Karpas-422 (cell line): Measurements from ENCODE around the gene DAAM2. TPM values are rescaled to one million over a fixed set of nuclear protein-coding genes. Genes with fewer than 3 reads are reported as not detected.

Experiments
- DNase-seq: peaks from one replicate; pipeline ENCODE4 v3.0.0-alpha.2; 2015
- H2AFZ ChIP-seq: fragments of 200-600 bp; sonication (generic); 2 replicates; pipeline ENCODE4 v1.6.1; 2014; ENCODE audit warnings: antibody characterized with exemption, low read length, mixed read lengths
- H3K27ac ChIP-seq: fragments of 200-600 bp; sonication (generic); 2 replicates; pipeline ENCODE4 v1.5.1; 2014; ENCODE audit warnings: mild to moderate bottlenecking, low read length, moderate library complexity
- H3K27me3 ChIP-seq: fragments of 200-600 bp; sonication (generic); 2 replicates; pipeline ENCODE4 v1.6.1; 2014; ENCODE audit warnings: low read length, mixed read lengths
- H3K36me3 ChIP-seq: fragments of 200-600 bp; sonication (generic); 2 replicates; pipeline ENCODE4 v1.6.1; 2014; ENCODE audit warnings: low read length, mixed read lengths; ENCODE audit not compliant: insufficient read depth
- H3K4me1 ChIP-seq: fragments of 200-600 bp; sonication (generic); 2 replicates; pipeline ENCODE4 v1.6.1; 2014; ENCODE audit warnings: mild to moderate bottlenecking, low read length, mixed read lengths
- H3K4me2 ChIP-seq: fragments of 200-600 bp; sonication (generic); 2 replicates; pipeline ENCODE4 v1.6.1; 2014; ENCODE audit warnings: low read length, low read depth, mild to moderate bottlenecking; ENCODE audit not compliant: poor library complexity, severe bottlenecking
- H3K4me3 ChIP-seq: fragments of 200-600 bp; sonication (generic); 2 replicates; pipeline ENCODE4 v1.5.1; 2014; ENCODE audit warnings: mild to moderate bottlenecking, antibody characterized with exemption, low read length, mixed read lengths
- H3K79me2 ChIP-seq: fragments of 200-600 bp; sonication (generic); 2 replicates; pipeline ENCODE4 v1.6.1; 2014; ENCODE audit warnings: mild to moderate bottlenecking, low read length, mixed read lengths
- H3K9ac ChIP-seq: fragments of 200-600 bp; sonication (generic); 2 replicates; pipeline ENCODE4 v1.6.0; 2014; ENCODE audit warnings: low read length
- H3K9me2 ChIP-seq: fragments of 200-600 bp; sonication (generic), shearing (Covaris generic); replicated peaks from 2 replicates; pipeline ENCODE4 v1.6.0; 2014; ENCODE audit warnings: mild to moderate bottlenecking, low read length, moderate library complexity; ENCODE audit not compliant: insufficient read depth
- H3K9me3 ChIP-seq: fragments of 300-700, 200-600 bp; sonication (generic); 2 replicates; pipeline ENCODE4 v1.6.1; 2014; ENCODE audit warnings: low read length, mixed read lengths
- H4K20me1 ChIP-seq: fragments of 200-600 bp; sonication (generic); 2 replicates; pipeline ENCODE4 v1.6.1; 2014; ENCODE audit warnings: mild to moderate bottlenecking, antibody characterized with exemption, low read length, low read depth; ENCODE audit not compliant: insufficient read depth
- total RNA-seq: library from RNA; depleted of rRNA; stranded (reverse); fragments of >200 nt; shearing (Covaris generic); gene quantifications from 2 replicates; pipeline ENCODE4 v1.2.3, GENCODE V29; 2014; ENCODE audit warnings: low replicate concordance

Gene DAAM2
- total RNA-seq, 1 experiment from 2014 or later = not detected

- no peaks in the 10 kb centered on the region for H3K36me3 ChIP-seq
- H2AFZ ChIP-seq = no peak overlapping the region
- H3K9me2 ChIP-seq = no peaks in the 10 kb centered on the region
- no peaks in the 10 kb centered on the region for H3K79me2 ChIP-seq
- H3K27me3 ChIP-seq = no peaks in the 10 kb centered on the region
- DNase-seq = no peak
- H3K4me1 ChIP-seq = no peaks in the 10 kb centered on the region
- H3K27ac ChIP-seq = no peak overlapping the region
- no peak overlapping the region for H3K4me2 ChIP-seq
- H3K9ac ChIP-seq = no peak overlapping the region
- H4K20me1 ChIP-seq = no peaks in the 10 kb centered on the region
- H3K9me3 ChIP-seq = no peaks in the 10 kb centered on the region
- H3K4me3 ChIP-seq = no peak overlapping the region
Observed at GRCh38 chr6:39793516-39793915, 1.3 kb downstream of the DAAM2 start.

DNA sequence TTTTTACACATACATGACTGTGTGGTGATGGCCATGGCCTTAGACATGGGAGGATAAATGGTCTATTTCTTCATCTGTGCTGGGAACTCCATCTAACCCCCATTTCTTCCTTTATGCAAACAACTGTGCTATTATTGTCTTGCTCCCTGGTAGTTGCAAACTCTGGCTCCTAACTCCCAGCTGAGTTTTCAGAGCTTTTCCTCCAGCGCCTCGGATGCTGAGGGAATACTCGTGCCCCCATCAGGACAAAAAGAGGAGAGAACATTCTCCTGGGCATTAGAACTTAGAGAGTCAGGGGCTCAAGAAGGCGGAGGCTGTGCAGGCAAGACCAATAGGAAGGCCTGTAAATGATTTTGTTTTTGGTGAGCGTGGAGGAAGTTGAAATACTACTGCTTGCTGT is 2.1 kb downstream of the DAAM2 start:
- Histone ChIP-seq H3K27me3 (no peaks in the 10 kb centered on the region), H3K36me3 (no peaks in the 10 kb centered on the region), H3K9ac (no peak overlapping the region), H3K9me3 (no peaks in the 10 kb centered on the region), H3K27ac (no peak overlapping the region), H3K4me2 (no peak overlapping the region), H2AFZ (no peak overlapping the region), H3K79me2 (no peaks in the 10 kb centered on the region), H3K4me3 (no peak overlapping the region), H3K4me1 (no peaks in the 10 kb centered on the region), H4K20me1 (no peaks in the 10 kb centered on the region), H3K9me2 (no peaks in the 10 kb centered on the region)
- no peak for DNase-seq

DNA sequence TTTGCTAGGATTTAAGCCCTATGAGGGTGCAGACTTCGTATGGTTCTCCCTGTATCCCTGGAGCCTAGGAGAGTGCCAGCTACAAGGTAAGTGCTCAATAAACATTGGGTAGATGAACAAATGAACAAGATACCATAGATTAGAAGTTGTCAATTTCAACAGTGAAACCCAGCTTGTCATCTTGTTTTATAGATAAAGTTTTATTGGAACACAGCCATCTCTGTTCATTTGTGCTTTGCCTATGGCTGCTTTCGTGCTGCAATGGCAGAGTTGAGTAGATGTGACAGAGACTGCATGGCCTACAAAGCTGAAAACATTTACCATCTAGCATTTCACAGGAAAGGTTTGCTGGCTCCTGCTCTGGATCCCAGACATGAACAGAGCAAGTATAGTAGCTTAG is 5.6 kb downstream of the DAAM2 start:
- H3K4me3 ChIP-seq = no peak overlapping the region
- no peaks in the 10 kb centered on the region for H3K27me3 ChIP-seq
- DNase-seq = no peak
- H4K20me1 ChIP-seq = no peaks in the 10 kb centered on the region
- no peaks in the 10 kb centered on the region for H3K4me1 ChIP-seq
- H3K79me2 ChIP-seq = no peaks in the 10 kb centered on the region
- no peaks in the 10 kb centered on the region for H3K9me2 ChIP-seq
- H3K36me3 ChIP-seq = no peaks in the 10 kb centered on the region
- H3K9me3 ChIP-seq = no peaks in the 10 kb centered on the region
- H3K9ac ChIP-seq = no peak overlapping the region
- no peak overlapping the region for H3K27ac ChIP-seq
- H3K4me2 ChIP-seq = no peak overlapping the region
- no peak overlapping the region for H2AFZ ChIP-seq

DNA sequence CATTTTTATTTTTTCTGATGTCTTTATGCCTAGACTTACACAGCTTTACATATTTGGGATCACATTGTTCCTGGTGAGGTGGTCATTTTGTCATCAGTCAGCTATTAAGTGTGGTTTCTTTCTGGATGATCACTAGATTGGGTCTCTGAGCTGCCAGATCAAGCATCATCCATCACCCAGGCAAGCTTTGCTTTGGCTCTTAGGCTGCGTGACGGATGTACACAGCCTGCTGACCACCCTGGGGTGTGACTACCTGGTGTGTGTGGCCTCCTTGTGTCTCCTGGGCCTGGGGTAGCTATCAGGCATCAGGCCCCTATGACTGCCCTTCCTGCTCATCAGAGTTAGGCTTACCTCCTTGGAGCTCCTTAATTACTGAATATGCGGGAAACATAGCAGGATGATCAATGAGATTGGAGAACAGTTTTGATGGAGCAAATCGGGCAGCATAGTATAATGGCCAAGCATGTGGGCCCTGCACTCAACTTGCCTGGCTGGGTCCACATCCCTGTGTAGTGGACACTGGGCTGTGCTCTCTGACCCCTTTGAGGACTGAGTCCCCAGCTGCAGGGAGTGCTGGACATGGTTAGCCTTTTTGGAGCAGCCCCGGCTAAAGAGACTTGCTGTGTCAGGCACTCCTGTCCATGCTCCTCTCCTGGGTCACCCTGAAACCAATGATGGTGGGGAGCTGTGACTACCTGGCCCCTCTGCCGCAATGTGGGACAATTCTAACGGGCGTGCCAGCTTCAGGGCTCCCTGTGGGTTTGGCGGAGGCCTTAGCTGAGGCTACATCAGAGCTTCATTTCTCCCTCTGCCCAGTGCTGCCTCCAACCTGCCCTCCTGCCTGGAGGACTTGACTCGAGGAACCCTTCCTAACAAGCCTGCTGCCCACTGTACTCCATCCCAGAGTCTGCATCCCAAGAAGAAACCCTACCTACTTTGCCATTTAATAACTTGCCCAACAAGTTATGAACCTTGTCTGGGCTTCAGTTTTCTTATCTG is 8.2 kb downstream of the DAAM2 start:
- Histone ChIP-seq H3K27me3 (no peaks in the 10 kb centered on the region), H3K79me2 (no peaks in the 10 kb centered on the region), H3K4me3 (no peak overlapping the region), H3K27ac (no peak overlapping the region), H3K9ac (no peak overlapping the region), H3K9me2 (no peaks in the 10 kb centered on the region), H4K20me1 (no peaks in the 10 kb centered on the region), H3K9me3 (no peaks in the 10 kb centered on the region), H3K4me2 (no peak overlapping the region), H2AFZ (no peak overlapping the region), H3K4me1 (peaks cover 3% of the 10 kb centered on the region; the same call in 1 of the 2 replicates), H3K36me3 (no peaks in the 10 kb centered on the region)
- no peak for DNase-seq

DNA sequence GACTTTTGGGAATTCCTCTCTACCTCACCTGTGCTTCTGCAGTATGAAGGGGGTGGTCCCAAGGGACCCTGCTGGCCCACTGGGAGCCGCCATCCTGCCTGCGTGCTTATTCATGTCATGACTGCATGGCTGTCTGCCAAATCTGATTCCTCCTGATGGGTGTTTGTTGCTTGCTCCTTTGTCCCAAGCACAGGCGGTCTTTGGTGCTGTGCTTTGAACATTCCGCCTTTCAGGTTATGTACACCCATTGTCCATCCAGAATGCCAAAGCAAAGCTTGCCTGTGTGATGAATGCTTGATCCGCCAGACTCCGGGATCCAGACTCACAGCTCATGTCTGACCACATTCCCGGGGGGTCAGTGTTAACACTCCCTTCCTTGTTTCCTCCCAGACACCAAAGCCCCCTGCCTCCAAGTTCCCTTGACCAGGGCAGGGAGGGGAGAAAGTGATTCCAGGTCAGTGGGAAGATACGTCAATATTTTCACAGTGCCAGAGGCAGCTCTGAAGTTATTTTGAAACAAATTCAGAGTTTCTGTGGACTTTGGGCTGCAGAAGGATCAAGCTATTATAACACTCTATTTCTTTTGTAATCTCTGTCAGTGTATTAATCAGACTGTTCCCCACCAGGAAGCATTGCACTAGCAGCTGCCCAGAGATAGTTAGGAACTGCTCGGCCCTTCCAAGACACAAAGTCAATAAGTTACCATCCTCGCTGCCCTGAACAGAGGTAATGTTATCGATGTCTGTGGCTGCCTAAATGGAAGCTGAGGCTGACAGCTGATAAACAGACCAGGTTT is 9.5 kb downstream of the DAAM2 start:
- Histone ChIP-seq H3K27me3 (no peaks in the 10 kb centered on the region), H3K4me3 (no peak overlapping the region), H3K79me2 (no peaks in the 10 kb centered on the region), H3K9me3 (no peaks in the 10 kb centered on the region), H3K36me3 (no peaks in the 10 kb centered on the region), H4K20me1 (no peaks in the 10 kb centered on the region), H3K9me2 (no peaks in the 10 kb centered on the region), H3K4me2 (no peak overlapping the region), H2AFZ (no peak overlapping the region), H3K4me1 (peaks cover 3% of the 10 kb centered on the region; the same call in 1 of the 2 replicates), H3K9ac (no peak overlapping the region), H3K27ac (no peak overlapping the region)
- DNase-seq = no peak

- Histone ChIP-seq H3K36me3 (no peaks in the 10 kb centered on the region), H3K4me3 (no peak overlapping the region), H3K9me2 (no peaks in the 10 kb centered on the region), H3K79me2 (no peaks in the 10 kb centered on the region), H3K4me2 (no peak overlapping the region), H3K9ac (no peak overlapping the region), H4K20me1 (no peaks in the 10 kb centered on the region), H3K9me3 (no peaks in the 10 kb centered on the region), H3K4me1 (peaks cover 3% of the 10 kb centered on the region; the same call in 1 of the 2 replicates), H3K27ac (no peak overlapping the region), H2AFZ (no peak overlapping the region), H3K27me3 (no peaks in the 10 kb centered on the region)
- DNase-seq = no peak
Observed at GRCh38 chr6:39803872-39804271, 11.7 kb downstream of the DAAM2 start.

- no peak overlapping the region for H3K27ac ChIP-seq
- no peak for DNase-seq
- no peaks in the 10 kb centered on the region for H3K9me3 ChIP-seq
- no peak overlapping the region for H3K4me3 ChIP-seq
- H3K79me2 ChIP-seq = no peaks in the 10 kb centered on the region
- no peak overlapping the region for H3K9ac ChIP-seq
- H3K36me3 ChIP-seq = no peaks in the 10 kb centered on the region
- H2AFZ ChIP-seq = no peak overlapping the region
- no peaks in the 10 kb centered on the region for H3K27me3 ChIP-seq
- no peaks in the 10 kb centered on the region for H3K9me2 ChIP-seq
- peaks cover 3% of the 10 kb centered on the region; the same call in 1 of the 2 replicates for H3K4me1 ChIP-seq
- H3K4me2 ChIP-seq = no peak overlapping the region
- no peaks in the 10 kb centered on the region for H4K20me1 ChIP-seq
Observed at GRCh38 chr6:39804466-39805065, 12.4 kb downstream of the DAAM2 start.

DNA sequence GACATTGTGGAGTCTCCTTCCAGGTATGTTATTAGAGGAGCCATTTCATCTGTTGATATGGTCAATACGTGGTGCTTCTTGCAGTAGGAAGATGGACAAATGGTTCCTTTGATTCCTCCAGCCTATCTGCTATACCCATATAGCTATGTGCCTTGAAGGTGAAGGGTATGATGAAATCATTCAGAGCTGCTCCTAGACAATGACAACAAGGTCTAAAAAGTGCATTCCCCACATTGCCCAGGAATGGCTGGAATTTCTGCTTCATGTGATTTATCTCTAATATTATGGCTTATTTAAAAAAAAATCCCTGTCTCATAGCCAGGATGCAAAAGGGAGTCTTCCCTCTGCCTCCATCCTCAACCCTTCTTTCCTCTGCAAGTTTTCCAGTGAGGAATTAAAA is 14.1 kb downstream of the DAAM2 start:
- no peaks in the 10 kb centered on the region for H3K79me2 ChIP-seq
- no peak overlapping the region for H2AFZ ChIP-seq
- H3K4me3 ChIP-seq = no peak overlapping the region
- no peaks in the 10 kb centered on the region for H3K9me2 ChIP-seq
- no peaks in the 10 kb centered on the region for H4K20me1 ChIP-seq
- no peak overlapping the region for H3K9ac ChIP-seq
- H3K36me3 ChIP-seq = no peaks in the 10 kb centered on the region
- no peaks in the 10 kb centered on the region for H3K27me3 ChIP-seq
- peaks cover 3% of the 10 kb centered on the region; the same call in 1 of the 2 replicates for H3K4me1 ChIP-seq
- DNase-seq = no peak
- H3K9me3 ChIP-seq = no peaks in the 10 kb centered on the region
- no peak overlapping the region for H3K27ac ChIP-seq
- H3K4me2 ChIP-seq = no peak overlapping the region
